Fibroblast of villous mesenchyme (primary cell): ENCODE data around the gene TUBGCP3. TPM values are rescaled to one million over a fixed set of nuclear protein-coding genes. Genes with fewer than 3 reads are reported as not detected.
"Not testable (repeated sequence)": the region's sequence is repeated elsewhere in the genome, so short reads cannot be mapped to it uniquely, and the experiment has no call there.

Experiments used
- DNase-seq: peaks from one replicate; pipeline ENCODE4 v3.0.0-alpha.2; 2010; ENCODE audit warnings: low read depth
- H3K4me3 ChIP-seq: 2 replicates; pipeline ENCODE4 v1.5.1; 2011; ENCODE audit warnings: low read depth, mild to moderate bottlenecking, low read length
- CTCF ChIP-seq: IDR thresholded peaks from 2 replicates; pipeline ENCODE4 v1.5.1; 2012; ENCODE audit warnings: low read depth, mild to moderate bottlenecking, low read length; ENCODE audit not compliant: insufficient read depth
- total RNA-seq: library from RNA; depleted of rRNA; stranded (reverse); fragments of >200 nt; gene quantifications from 2 replicates; pipeline ENCODE4 v1.2.3, GENCODE V29; 2012

Gene TUBGCP3
- total RNA-seq, 1 donor: 15.5 TPM

GRCh38 chr13:112486386-112487126 lies 101.4 kb downstream of the TUBGCP3 start:
- peak; percentile 3 for DNase-seq
- TF ChIP-seq CTCF: no peak
- no peak overlapping the region for H3K4me3 ChIP-seq

GRCh38 chr13:112485814-112486213 lies 102.1 kb downstream of the TUBGCP3 start:
- not testable (repeated sequence) for DNase-seq

GRCh38 chr13:112483299-112483698 lies 104.7 kb downstream of the TUBGCP3 start:
- no peak for DNase-seq
- no peak for TF ChIP-seq CTCF
- no peak overlapping the region for H3K4me3 ChIP-seq

More at GRCh38 chr13:112485814-112486213, 102.1 kb downstream of the TUBGCP3 start:
- H3K4me3 ChIP-seq: not testable (repeated sequence)

GRCh38 chr13:112481458-112481857 lies 106.5 kb downstream of the TUBGCP3 start:
- no peak for TF ChIP-seq CTCF
- H3K4me3 ChIP-seq: no peak overlapping the region
- DNase-seq: no peak

GRCh38 chr13:112479389-112479788 lies 108.6 kb downstream of the TUBGCP3 start:
- TF ChIP-seq CTCF: no peak
- no peak overlapping the region for H3K4me3 ChIP-seq
- DNase-seq: no peak

- H3K4me3 ChIP-seq: no peak overlapping the region
- no peak for DNase-seq
- TF ChIP-seq CTCF: no peak
Measured at GRCh38 chr13:112477070-112477619, 110.8 kb downstream of the TUBGCP3 start.

- no peak for TF ChIP-seq CTCF
- no peak overlapping the region for H3K4me3 ChIP-seq
- DNase-seq: no peak
Measured at GRCh38 chr13:112475889-112476288, 112.1 kb downstream of the TUBGCP3 start.
